ENCODE results near the gene C11orf68. TPM values are rescaled to one million over a fixed set of nuclear protein-coding genes. Genes with fewer than 3 reads are reported as not detected.

Gene C11orf68
- total and polyA plus RNA-seq, 9 of the 15 experiments (the other 6 are each of a cell fraction or from before 2014, with no cell fraction given): 3.6 to 35.9 (median 12.8) TPM

DNA sequence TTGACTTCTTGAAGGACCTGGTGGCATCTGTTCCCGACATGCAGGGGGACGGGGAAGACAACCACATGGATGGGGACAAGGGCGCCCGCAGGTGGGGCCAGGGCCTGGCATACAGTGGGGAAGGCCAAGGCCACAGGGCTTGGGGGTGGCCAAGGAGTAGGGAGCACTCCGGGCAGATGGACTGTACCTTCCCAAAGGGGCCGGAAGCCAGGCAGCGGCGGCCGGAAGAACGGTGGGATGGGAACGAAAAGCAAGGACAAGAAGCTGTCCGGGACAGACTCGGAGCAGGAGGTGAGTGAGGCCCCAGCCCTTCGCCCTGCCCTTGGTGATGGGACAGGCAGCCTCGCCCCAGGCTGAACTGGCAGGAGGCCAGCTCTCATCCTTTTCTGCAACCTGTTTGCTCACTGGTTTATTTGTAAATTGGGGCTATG lies 1.5 kb upstream of the C11orf68 start:
- POLR2A ChIA-PET: interaction anchor here (1.3 kb wide), 1 partner anchor 30 kb away, joined by 4 read pairs; the partner anchor contains the start of gene CCDC85B
- in situ Hi-C loops (cut with MboI): no loop called here
- Histone ChIP-seq H3K9me3 (replicated peaks; ENCODE audit: control insufficient read depth, insufficient read depth, low read depth, low read length) (no peaks in the 10 kb centered on the region), H3K9ac (ENCODE audit: insufficient read depth in 1 of 2, low read depth in 2 of 2, low read length in 2 of 2) (peak overlapping the region; percentile 46 to 91; a peak in 3 of 4 replicates), H3K79me2 (ENCODE audit: control insufficient read depth, insufficient read depth, low read length) (peaks cover 31% of the 10 kb centered on the region), H3K36me3 (ENCODE audit: control insufficient read depth, insufficient read depth, low read length) (peaks cover 31% of the 10 kb centered on the region; the same call in 1 of the 3 replicates), H2AFZ (ENCODE audit: low read depth, low read length) (no peak overlapping the region; the same call in 1 of the 2 replicates), H3K27me3 (ENCODE audit: control insufficient read depth in 2 of 2, insufficient read depth in 2 of 2, low read length in 2 of 2) (no peaks in the 10 kb centered on the region), H3K4me2 (ENCODE audit: insufficient read depth, low read length) (peak overlapping the region; percentile 75), H3K4me1 (replicated peaks in 1 of 2; ENCODE audit: control insufficient read depth in 2 of 2, insufficient read depth in 2 of 2, low read length in 2 of 2) (peaks cover 21 to 58% of the 10 kb centered on the region in 2 experiments), H3K27ac (ENCODE audit: extremely low read depth, low read depth, low read length) (no peak overlapping the region), H3K4me3 (peak overlapping the region; percentile 98), H4K20me1 (replicated peaks; ENCODE audit: control insufficient read depth, insufficient read depth, low read length) (no peaks in the 10 kb centered on the region), H3K9me1 (ENCODE audit: control insufficient read depth, insufficient read depth, low read length) (no peaks in the 10 kb centered on the region)
- no peak for ATAC-seq
- CTCF ChIA-PET (ENCODE audit: low intra/inter-chr PET ratio): no interaction called here
- intact Hi-C loops (cut with micrococcal nuclease): no loop called here
- WGBS (ENCODE audit: insufficient coverage, low coverage, missing lambda C conversion rate): 77% methylated on average over 15 of the region's 15 CpGs
- FAIRE-seq: no peak
- no peak for DNase-seq (ENCODE audit: extremely low read depth in 1 of 4, low spot score in 3 of 4)
- BruUV-seq (replicated peaks): no TSS peak
- TF ChIP-seq CBX2 (IDR thresholded peaks at IDR 0.05; ENCODE audit: insufficient read depth, low read length, poor library complexity, severe bottlenecking) (no peak), POLR2B (IDR thresholded peaks at IDR 0.05; ENCODE audit: low read depth, partially characterized antibody) (no peak), RBFOX2 (IDR thresholded peaks at IDR 0.05; ENCODE audit: low read depth, low read length) (peak; percentile 54), SAFB (IDR thresholded peaks at IDR 0.05; ENCODE audit: borderline replicate concordance, low read depth, low read length) (no peak), ZNF395 (CRISPR knock-in tag; IDR thresholded peaks at IDR 0.05) (no peak), CHD4 (IDR thresholded peaks at IDR 0.05; ENCODE audit: insufficient read depth, insufficient replicate concordance, low read depth, low read length, poor library complexity, severe bottlenecking) (no peak), NFIC (IDR thresholded peaks at IDR 0.05) (peak; percentile 67), ZNF384 (IDR thresholded peaks at IDR 0.05; ENCODE audit: low read depth, low read length) (no peak), GABPB2 (CRISPR knock-in tag; conservative IDR thresholded peaks at IDR 0.05) (no peak), FOXA3 (CRISPR knock-in tag; conservative IDR thresholded peaks at IDR 0.05 in 1 of 2, IDR thresholded peaks at IDR 0.05 in 1 of 2) (0 out of 4 replicates have a peak, but pooled peaks of 1 of the 2 experiments have one; percentile 7), ZNF696 (CRISPR knock-in tag; conservative IDR thresholded peaks at IDR 0.05) (no peak), NR2C2 (CRISPR knock-in tag; IDR thresholded peaks at IDR 0.05) (no peak), NR2C2 (tag; IDR thresholded peaks at IDR 0.05) (no peak)
- TF ChIP-seq, protein P1, sequence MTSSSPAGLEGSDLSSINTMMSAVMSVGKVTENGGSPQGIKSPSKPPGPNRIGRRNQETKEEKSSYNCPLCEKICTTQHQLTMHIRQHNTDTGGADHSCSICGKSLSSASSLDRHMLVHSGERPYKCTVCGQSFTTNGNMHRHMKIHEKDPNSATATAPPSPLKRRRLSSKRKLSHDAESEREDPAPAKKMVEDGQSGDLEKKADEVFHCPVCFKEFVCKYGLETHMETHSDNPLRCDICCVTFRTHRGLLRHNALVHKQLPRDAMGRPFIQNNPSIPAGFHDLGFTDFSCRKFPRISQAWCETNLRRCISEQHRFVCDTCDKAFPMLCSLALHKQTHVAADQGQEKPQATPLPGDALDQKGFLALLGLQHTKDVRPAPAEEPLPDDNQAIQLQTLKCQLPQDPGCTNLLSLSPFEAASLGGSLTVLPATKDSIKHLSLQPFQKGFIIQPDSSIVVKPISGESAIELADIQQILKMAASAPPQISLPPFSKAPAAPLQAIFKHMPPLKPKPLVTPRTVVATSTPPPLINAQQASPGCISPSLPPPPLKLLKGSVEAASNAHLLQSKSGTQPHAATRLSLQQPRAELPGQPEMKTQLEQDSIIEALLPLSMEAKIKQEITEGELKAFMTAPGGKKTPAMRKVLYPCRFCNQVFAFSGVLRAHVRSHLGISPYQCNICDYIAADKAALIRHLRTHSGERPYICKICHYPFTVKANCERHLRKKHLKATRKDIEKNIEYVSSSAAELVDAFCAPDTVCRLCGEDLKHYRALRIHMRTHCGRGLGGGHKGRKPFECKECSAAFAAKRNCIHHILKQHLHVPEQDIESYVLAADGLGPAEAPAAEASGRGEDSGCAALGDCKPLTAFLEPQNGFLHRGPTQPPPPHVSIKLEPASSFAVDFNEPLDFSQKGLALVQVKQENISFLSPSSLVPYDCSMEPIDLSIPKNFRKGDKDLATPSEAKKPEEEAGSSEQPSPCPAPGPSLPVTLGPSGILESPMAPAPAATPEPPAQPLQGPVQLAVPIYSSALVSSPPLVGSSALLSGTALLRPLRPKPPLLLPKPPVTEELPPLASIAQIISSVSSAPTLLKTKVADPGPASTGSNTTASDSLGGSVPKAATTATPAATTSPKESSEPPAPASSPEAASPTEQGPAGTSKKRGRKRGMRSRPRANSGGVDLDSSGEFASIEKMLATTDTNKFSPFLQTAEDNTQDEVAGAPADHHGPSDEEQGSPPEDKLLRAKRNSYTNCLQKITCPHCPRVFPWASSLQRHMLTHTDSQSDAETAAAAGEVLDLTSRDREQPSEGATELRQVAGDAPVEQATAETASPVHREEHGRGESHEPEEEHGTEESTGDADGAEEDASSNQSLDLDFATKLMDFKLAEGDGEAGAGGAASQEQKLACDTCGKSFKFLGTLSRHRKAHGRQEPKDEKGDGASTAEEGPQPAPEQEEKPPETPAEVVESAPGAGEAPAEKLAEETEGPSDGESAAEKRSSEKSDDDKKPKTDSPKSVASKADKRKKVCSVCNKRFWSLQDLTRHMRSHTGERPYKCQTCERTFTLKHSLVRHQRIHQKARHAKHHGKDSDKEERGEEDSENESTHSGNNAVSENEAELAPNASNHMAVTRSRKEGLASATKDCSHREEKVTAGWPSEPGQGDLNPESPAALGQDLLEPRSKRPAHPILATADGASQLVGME (CRISPR knock-in tag; IDR thresholded peaks at IDR 0.05): no peak
